GM21825 (cell line): ENCODE results near the gene PADI6.
"Not testable (repeated sequence)": the region's sequence is repeated elsewhere in the genome, so short reads cannot be mapped to it uniquely, and the experiment has no call there.

Experiments
- ATAC-seq: cut with Tn5 transposase; IDR thresholded peaks from one replicate; pipeline ENCODE4 v1.9.1; 2021; ENCODE audit warnings: mild to moderate bottlenecking, moderate library complexity; ENCODE audit not compliant: unreplicated experiment

The PADI6 gene

DNA sequence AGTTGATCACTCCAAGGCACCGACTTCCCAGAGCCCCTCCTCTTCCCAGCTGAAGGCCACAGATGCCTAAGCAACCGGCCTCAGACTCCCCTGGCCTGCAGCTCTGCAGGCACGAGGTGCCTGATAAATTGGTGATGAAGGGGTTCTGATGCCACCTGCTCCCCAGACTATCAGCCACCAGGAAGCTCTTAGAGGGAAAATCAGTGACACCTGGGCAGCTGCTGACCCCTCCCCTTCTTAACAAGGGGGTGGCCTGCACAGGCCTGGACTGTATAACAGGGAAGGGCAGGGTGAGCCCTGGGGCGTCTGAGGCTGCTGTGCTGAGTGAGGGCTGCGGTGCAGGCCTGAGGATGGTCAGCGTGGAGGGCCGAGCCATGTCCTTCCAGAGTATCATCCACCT lies at the start of gene PADI6:
Gene PADI6 (plus strand): TSS at position 301 of the 400 bp plus-strand sequence. CDS start 50 bp downstream, at position 351.
- ATAC-seq = no peak

GRCh38 chr1:17328855-17329254 lies 43.1 kb upstream of the PADI6 start:
- ATAC-seq = no peak

- no peak for ATAC-seq
Observed at GRCh38 chr1:17329610-17330009, 42.4 kb upstream of the PADI6 start.

DNA sequence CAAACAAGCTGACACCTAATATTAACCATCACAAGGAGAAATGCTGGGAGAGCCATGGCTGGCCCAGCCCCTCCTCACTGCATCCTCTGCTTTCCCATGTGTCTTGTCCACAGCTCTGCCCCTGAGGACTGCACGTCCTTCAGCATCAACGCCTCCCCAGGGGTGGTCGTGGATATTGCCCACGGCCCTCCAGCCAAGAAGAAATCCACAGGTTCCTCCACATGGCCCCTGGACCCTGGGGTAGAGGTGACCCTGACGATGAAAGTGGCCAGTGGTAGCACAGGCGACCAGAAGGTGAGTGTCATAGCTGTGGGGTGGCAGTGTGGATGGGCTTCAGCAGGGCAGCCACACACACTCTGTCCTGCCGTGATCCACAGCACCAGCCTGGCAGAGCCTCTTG lies 41.1 kb upstream of the PADI6 start:
- no peak for ATAC-seq

DNA sequence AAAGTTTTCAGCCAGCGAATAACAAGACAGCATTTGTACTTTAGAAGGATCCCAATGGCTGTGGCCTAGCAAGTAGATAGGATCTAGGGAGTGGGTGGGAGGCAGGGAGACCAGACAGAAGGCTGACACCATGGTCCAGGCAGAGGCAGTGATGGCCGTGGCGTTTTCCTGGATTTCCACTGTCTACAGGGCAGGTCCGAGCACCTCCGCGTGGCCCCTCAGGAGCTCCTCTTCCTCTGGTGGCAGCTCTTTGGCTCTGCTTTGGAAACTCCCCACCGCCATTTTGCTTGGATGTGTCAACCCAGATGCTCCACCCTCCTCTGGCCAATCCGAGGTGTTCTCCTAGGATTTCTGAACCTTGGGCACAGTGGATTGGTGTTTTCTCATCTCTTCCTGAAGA lies 38.9 kb upstream of the PADI6 start:
- no peak for ATAC-seq

DNA sequence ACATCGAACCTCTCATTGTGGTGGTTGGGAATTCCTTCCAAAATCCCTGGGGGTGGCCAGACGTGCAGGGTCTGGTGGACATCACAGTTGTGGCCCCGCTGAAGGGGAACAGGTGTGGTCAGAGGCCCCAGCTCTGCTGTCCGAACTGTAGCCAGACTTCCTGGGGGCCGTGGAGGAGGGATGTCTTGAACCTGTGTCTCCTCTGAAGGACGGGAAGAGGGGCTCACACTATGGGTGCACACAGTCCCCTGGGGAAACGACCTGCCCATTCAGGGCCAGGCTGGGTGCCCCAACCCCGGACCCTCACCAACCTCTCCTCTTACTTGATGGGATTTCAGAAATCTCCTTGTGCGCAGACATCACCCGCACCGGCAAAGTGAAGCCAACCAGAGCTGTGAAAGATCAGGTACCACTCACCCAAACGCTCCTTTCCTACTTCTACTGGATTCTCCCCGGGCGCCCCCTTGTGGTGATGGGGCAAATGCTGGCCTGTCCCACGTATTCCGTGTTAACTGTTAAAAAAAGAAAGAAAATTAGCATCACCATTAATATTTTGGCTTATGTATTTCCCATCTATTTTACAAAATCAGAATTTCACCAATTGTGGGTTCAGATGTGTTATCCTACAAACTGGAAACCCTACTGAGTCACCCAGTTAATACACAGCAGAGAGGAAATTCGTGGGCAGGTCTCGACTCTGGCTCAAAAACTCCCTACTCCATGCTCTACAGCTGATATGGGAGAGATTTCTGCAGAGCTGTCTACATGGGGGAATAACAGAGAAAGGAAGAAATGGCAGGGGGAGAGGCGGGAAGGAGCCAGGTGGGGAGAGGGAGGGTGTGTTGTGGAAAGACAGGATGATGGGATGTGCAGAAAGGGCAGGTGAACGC lies 35.9 kb upstream of the PADI6 start:
- no peak for ATAC-seq

- ATAC-seq = no peak
Observed at GRCh38 chr1:17338706-17339493, 33.1 kb upstream of the PADI6 start.

- no peak for ATAC-seq
Observed at GRCh38 chr1:17339521-17339920, 32.5 kb upstream of the PADI6 start.

DNA sequence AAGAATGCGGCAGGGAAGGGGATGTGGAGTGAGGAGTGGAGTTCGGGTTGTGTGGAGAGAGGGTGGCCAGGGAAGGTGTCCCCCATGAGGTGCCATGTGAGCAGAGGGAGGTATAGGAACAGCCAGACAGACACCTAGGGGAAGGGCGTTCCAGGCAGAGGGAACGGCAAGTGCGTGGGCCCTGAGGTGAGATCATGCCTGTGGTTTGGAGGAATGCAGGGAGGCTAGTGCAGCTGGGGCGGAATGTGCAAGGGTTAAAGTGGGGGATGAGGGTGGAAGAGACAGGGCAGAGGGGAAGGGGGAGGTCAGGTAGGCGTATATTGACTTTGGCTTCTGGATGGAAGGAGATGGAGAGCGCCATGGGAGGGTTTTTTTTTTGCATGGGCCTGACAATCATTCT lies 31.6 kb upstream of the PADI6 start:
- no peak for ATAC-seq

DNA sequence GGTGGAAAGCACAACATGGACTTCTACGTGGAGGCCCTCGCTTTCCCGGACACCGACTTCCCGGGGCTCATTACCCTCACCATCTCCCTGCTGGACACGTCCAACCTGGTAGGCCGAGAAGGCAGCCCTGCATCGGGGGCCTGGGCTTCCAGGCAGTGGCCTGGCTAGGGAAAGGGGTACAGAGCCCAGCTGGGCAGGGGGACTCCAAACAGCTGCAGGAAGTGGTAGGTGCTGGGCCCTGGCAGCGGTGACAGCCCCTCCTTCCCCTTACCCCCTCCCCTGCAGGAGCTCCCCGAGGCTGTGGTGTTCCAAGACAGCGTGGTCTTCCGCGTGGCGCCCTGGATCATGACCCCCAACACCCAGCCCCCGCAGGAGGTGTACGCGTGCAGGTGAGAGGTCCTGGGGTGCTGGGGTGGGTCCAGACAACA lies 30.0 kb upstream of the PADI6 start:
- no peak for ATAC-seq

- not testable (repeated sequence) for ATAC-seq
Observed at GRCh38 chr1:17345506-17345905, 26.5 kb upstream of the PADI6 start.

DNA sequence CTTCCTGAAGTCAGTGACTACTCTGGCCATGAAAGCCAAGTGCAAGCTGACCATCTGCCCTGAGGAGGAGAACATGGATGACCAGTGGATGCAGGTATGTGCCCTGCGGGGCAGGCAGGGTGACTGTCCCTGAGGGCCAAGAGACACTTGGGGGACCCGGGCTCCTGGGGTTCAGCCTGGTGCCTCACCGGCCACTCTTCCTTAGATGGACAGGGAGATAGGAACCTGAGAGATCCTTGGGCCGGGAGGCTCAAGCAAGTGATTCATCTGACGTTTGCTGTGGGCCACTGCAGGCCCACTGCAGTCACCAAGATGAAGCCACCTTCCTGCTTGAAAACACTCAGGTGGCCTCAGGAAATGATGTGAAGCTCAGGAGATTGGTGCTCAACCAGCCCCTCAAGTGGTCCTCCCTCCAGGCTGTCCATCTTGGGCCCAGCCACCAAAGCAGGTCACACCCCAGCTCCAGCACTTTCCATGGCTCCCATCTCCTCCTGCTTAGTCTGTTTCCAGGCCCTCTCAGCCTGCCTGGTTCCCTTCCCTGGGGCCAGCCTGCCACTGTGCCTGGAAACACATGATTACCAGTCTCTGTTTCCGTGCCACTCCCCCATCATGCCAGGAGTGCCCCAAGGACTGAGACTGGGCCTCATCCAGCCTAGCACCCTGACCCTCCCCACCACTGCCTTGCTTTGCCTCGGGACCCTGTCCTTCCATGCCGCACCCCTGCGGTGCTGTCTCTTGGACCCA lies 25.8 kb upstream of the PADI6 start:
- ATAC-seq = no peak

GRCh38 chr1:17347769-17348592 lies 24.0 kb upstream of the PADI6 start:
- no peak for ATAC-seq

- no peak for ATAC-seq
Observed at GRCh38 chr1:17348593-17349234, 23.3 kb upstream of the PADI6 start.

GRCh38 chr1:17350083-17350482 lies 21.9 kb upstream of the PADI6 start:
- ATAC-seq = no peak

DNA sequence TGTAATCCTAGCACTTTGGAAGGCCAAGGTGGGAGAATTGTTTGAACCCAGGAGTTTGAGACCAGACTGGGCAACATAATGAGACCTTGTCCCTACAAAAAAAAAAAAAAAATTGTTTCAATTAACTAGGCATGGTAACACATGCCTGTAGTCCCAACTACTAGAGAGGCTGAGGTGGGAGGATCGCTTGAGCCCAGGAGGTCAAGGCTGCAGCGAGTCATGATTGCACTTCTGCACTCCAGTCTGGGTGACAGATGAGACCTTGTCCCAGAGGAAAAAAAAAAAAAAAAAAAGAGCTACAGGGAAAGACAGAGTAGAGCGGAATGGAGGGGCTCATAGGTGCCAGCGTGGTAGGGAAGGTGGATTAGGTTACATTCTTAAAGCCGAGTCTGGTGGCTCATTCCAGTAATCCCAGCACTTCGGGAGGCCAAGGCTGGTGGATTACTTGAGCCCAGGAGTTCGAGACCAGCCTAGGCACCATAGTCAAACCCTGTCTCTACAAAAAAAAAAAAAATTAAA lies 21.0 kb upstream of the PADI6 start:
- no peak for ATAC-seq

DNA sequence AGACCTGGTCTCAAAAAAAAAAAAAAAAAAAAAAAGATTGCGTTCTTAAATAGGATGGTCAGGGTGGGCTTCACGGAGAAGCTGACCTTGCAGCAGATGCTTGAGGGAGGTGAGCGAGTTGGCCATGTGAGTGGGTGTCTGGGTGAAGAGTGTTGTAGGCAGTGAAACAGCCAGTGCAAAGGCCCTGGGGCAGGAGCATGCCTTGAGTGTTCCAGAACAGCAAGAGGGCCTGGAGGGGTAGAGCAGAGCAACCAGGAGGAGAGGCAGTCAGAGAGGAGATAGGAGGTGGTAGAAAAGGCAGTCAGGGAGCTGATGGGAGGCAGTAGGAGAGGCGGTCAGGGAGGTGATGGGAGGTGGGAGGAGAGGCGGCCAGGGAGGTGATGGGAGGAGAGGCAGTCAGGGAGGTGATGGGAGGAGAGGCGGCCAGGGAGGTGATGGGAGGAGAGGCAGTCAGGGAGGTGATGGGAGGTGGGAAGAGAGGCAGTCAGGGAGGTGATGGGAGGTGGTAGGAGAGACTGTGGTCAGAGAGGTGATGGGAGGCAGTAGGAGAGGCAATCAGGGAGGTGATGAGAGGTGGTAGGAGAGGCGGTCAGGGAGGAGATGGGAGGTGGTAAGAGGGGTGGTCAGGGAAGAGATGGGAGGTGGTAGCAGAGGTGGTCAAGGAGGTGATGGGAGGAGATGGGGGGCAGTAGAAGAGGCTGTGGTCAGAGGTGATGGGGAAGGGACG lies 20.2 kb upstream of the PADI6 start:
- ATAC-seq = no peak

- ATAC-seq = no peak
Observed at GRCh38 chr1:17352419-17352909, 19.5 kb upstream of the PADI6 start.

GRCh38 chr1:17355898-17356297 lies 16.1 kb upstream of the PADI6 start:
- ATAC-seq = no peak
